ENCODE results near the gene NAT14. TPM values are rescaled to one million over a fixed set of nuclear protein-coding genes. Genes with fewer than 3 reads are reported as not detected.

Gene NAT14
- total and polyA plus RNA-seq, 2 of the 8 experiments (the other 6 are each of a cell fraction or from before 2014, with no cell fraction given) = 47.1 to 71.2 TPM

GRCh38 chr19:55476100-55476775 lies 8.8 kb upstream of the NAT14 start, which contains the start of gene ZNF628 (continued):
- TF ChIP-seq JUND (IDR thresholded peaks at IDR 0.05; ENCODE audit: low read length) = no peak
